Liver (tissue), 9 donors: ENCODE data around the gene CFAP90. TPM values are rescaled to one million over a fixed set of nuclear protein-coding genes. Genes with fewer than 3 reads are reported as not detected.

Experiments used
- DNase-seq: peaks from one replicate; pipeline ENCODE4 v3.0.0-alpha.2; 2017; ENCODE audit warnings: low spot score
- H3K27ac ChIP-seq, 2 donors: one replicate each; pipeline ENCODE4 v1.7.0; 2013; ENCODE audit warnings: inconsistent platforms in 2 of 2, low read length in 2 of 2, control low read depth in 1 of 2, low read depth in 1 of 2, mild to moderate bottlenecking in 1 of 2
- H3K27me3 ChIP-seq, 4 donors: one replicate each; pipeline versions ENCODE4 v1.6.1 to v1.7.0; 2013; ENCODE audit warnings: low read length in 3 of 4, inconsistent platforms in 1 of 4, mild to moderate bottlenecking in 1 of 4, moderate library complexity in 1 of 4; ENCODE audit not compliant: control insufficient read depth in 4 of 4, insufficient read depth in 4 of 4
- H3K36me3 ChIP-seq, 4 donors: one replicate each; pipeline versions ENCODE4 v1.6.1 to v1.7.0; 2013; ENCODE audit warnings: low read length in 3 of 4, mild to moderate bottlenecking in 3 of 4, low read depth in 1 of 4, moderate library complexity in 1 of 4; ENCODE audit not compliant: control insufficient read depth in 4 of 4, insufficient read depth in 3 of 4
- H3K4me1 ChIP-seq, 4 donors: one replicate each; pipeline versions ENCODE4 v1.6.1 to v1.7.0; 2013; ENCODE audit warnings: low read length in 3 of 4, mild to moderate bottlenecking in 3 of 4, moderate library complexity in 1 of 4; ENCODE audit not compliant: control insufficient read depth in 4 of 4, insufficient read depth in 4 of 4
- H3K4me3 ChIP-seq, 3 donors: one replicate each; pipeline versions ENCODE4 v1.6.1 to v1.7.0; 2013; ENCODE audit warnings: low read length in 3 of 3, control low read depth in 1 of 3, low read depth in 1 of 3, mild to moderate bottlenecking in 1 of 3
- H3K9ac ChIP-seq, 2 donors: one replicate each; pipeline ENCODE4 v1.7.0; 2013; ENCODE audit warnings: low read length in 2 of 2, mild to moderate bottlenecking in 2 of 2, moderate library complexity in 2 of 2, control low read depth in 1 of 2, low read depth in 1 of 2
- H3K9me3 ChIP-seq, 4 donors: one replicate each; pipeline versions ENCODE4 v1.6.1 to v1.7.0; 2013; ENCODE audit warnings: low read length in 3 of 4; ENCODE audit not compliant: control insufficient read depth in 4 of 4
- EGR1 ChIP-seq, 2 donors: IDR thresholded peaks; 2 replicates each; pipeline ENCODE4 v1.6.1; 2016 to 2018; ENCODE audit warnings: antibody characterized with exemption in 2 of 2, low read depth in 2 of 2
- FOXA2 ChIP-seq: IDR thresholded peaks from 2 replicates; pipeline ENCODE4 v1.6.1; 2016; ENCODE audit warnings: antibody characterized with exemption
- GABPA ChIP-seq, 2 donors: IDR thresholded peaks in 1 of 2; conservative IDR thresholded peaks in 1 of 2; 2 replicates each; pipeline ENCODE4 v1.6.1; 2016; ENCODE audit warnings: antibody characterized with exemption in 2 of 2, mild to moderate bottlenecking in 1 of 2, moderate library complexity in 1 of 2
- HNF4A ChIP-seq, 2 donors: conservative IDR thresholded peaks; 2 replicates each; pipeline ENCODE4 v1.6.1; 2016; ENCODE audit warnings: antibody characterized with exemption in 2 of 2, mild to moderate bottlenecking in 2 of 2
- JUND ChIP-seq, 2 donors: IDR thresholded peaks; 2 replicates each; pipeline ENCODE4 v1.6.1; 2016; ENCODE audit warnings: antibody characterized with exemption in 2 of 2
- MAX ChIP-seq: IDR thresholded peaks from 2 replicates; pipeline ENCODE4 v1.6.1; 2016; ENCODE audit warnings: antibody characterized with exemption
- RAD21 ChIP-seq, 2 donors: IDR thresholded peaks; 2 replicates each; pipeline ENCODE4 v1.6.1; 2016; ENCODE audit warnings: antibody characterized with exemption in 2 of 2, mild to moderate bottlenecking in 2 of 2
- REST ChIP-seq: IDR thresholded peaks from 2 replicates; pipeline ENCODE4 v1.6.1; 2016; ENCODE audit warnings: antibody characterized with exemption, mild to moderate bottlenecking
- RXRA ChIP-seq, 2 donors: IDR thresholded peaks; 2 replicates each; pipeline ENCODE4 v1.6.1; 2017 to 2018; ENCODE audit warnings: antibody characterized with exemption in 2 of 2, mild to moderate bottlenecking in 1 of 2
- SP1 ChIP-seq: IDR thresholded peaks from 2 replicates; pipeline ENCODE4 v1.6.1; 2018; ENCODE audit warnings: antibody characterized with exemption, mild to moderate bottlenecking
- TAF1 ChIP-seq: conservative IDR thresholded peaks from 2 replicates; pipeline ENCODE4 v1.6.1; 2016; ENCODE audit warnings: antibody characterized with exemption, mild to moderate bottlenecking
- YY1 ChIP-seq: IDR thresholded peaks from 2 replicates; pipeline ENCODE4 v1.6.1; 2016; ENCODE audit warnings: antibody characterized with exemption, mild to moderate bottlenecking
- ZBTB33 ChIP-seq: IDR thresholded peaks from 2 replicates; pipeline ENCODE4 v1.6.1; 2016; ENCODE audit warnings: antibody characterized with exemption
- WGBS: extraction: QIAGEN DNeasy Blood & Tissue Kit; methylation state at CpG from one replicate; pipeline ENCODE4 v1.1.7; 2013; 5-methylcytosine and 5-hydroxymethylcytosine counted together
- polyA plus RNA-seq, 2 donors: library from polyadenylated mRNA; stranded (reverse) in 1 of 2; unstranded in 1 of 2; fragments of 200-250 nt in 1 of 2; fragments of >200 nt in 1 of 2; fragmentation: Nextera tagmentation in 1 of 2; extraction: Ambion mirVana in 1 of 2; gene quantifications; one replicate each; pipeline versions ENCODE4 v1.2.1 to v1.2.3, GENCODE V29; 2013 to 2015
- total RNA-seq, 2 donors: library from RNA; depleted of rRNA; stranded (reverse); fragments of >200 nt; gene quantifications; one replicate each; pipeline ENCODE4 v1.2.3, GENCODE V29; 2014
- TF ChIP-seq, protein P1 (sequence below): IDR thresholded peaks from 2 replicates; pipeline ENCODE4 v1.6.1; 2016; ENCODE audit warnings: antibody characterized with exemption
- TF ChIP-seq, protein P2 (sequence below): fragments of 150-350 bp; IDR thresholded peaks from 2 replicates; pipeline ENCODE4 v1.5.1; 2017; ENCODE audit warnings: improper control_type of control experiment, low read depth, low read length; ENCODE audit not compliant: missing input control
- donor health status: healthy.
- donor health status: healthy.
- donor health status: healthy.
- donor health status: healthy.
- donor health status: healthy.

Gene CFAP90
- total and polyA plus RNA-seq, 4 donors, result 0.42 to 1.0 (median 0.59) TPM

GRCh38 chr5:7875151-7875550 lies 24.2 kb upstream of the CFAP90 start:
- Histone ChIP-seq H3K27ac (no peak overlapping the region), H3K36me3 (peaks cover 7 to 22% (median 18%) of the 10 kb centered on the region in 4 donors), H3K27me3 (no peaks in the 10 kb centered on the region), H3K9me3 (peaks cover 0 to 4% (median 0%) of the 10 kb centered on the region in 4 donors), H3K4me1 (peaks cover 6 to 44% (median 28%) of the 10 kb centered on the region in 4 donors), H3K9ac (no peak overlapping the region), H3K4me3 (no peak overlapping the region)
- no peak for DNase-seq
- TF ChIP-seq YY1 (no peak), MAX (no peak), ZBTB33 (no peak)
- 97% methylated on average over 4 of the region's 4 CpGs for WGBS

DNA sequence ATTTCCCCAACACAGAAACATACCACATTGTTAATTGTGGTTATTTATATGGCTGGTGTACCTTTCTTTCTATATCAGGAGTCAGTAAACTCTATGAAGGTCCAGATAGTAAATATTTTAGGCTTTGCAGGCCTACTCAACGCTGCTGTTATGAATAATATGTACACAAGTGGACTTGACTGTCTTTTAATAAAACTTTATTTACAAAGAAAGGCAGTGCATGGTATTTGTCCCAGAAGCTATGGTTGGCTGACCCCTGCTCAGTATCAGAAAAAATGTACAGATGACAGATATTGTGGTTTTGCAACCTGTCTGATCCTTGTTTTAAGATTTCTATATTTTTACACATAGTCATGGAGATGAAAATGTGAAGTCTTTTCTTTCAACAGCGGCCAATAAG lies 23.7 kb upstream of the CFAP90 start:
- H3K9ac ChIP-seq, result no peak overlapping the region
- H3K4me3 ChIP-seq, result no peak overlapping the region
- peaks cover 3 to 44% (median 31%) of the 10 kb centered on the region in 4 donors for H3K4me1 ChIP-seq
- no peaks in the 10 kb centered on the region for H3K27me3 ChIP-seq
- peaks cover 0 to 2% (median 0%) of the 10 kb centered on the region in 4 donors for H3K9me3 ChIP-seq
- H3K27ac ChIP-seq, result no peak overlapping the region
- WGBS, result 96% methylated on average over 2 of the region's 2 CpGs
- peaks cover 5 to 20% (median 16%) of the 10 kb centered on the region in 4 donors for H3K36me3 ChIP-seq
- no peak for DNase-seq
- TF ChIP-seq JUND (IDR thresholded peaks at IDR 0.05) (no peak), HNF4A (conservative IDR thresholded peaks at IDR 0.05) (no peak), REST (no peak), GABPA (IDR thresholded peaks at IDR 0.05 in 1 of 2, conservative IDR thresholded peaks at IDR 0.05 in 1 of 2) (no peak), TAF1 (no peak), SP1 (no peak), FOXA2 (no peak), RAD21 (IDR thresholded peaks at IDR 0.05) (no peak), MAX (no peak), EGR1 (IDR thresholded peaks at IDR 0.05; ENCODE audit: low read depth in 2 of 2) (no peak), RXRA (IDR thresholded peaks at IDR 0.05) (no peak)
- TF ChIP-seq, protein P1, sequence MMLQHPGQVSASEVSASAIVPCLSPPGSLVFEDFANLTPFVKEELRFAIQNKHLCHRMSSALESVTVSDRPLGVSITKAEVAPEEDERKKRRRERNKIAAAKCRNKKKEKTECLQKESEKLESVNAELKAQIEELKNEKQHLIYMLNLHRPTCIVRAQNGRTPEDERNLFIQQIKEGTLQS, result no peak
- TF ChIP-seq, protein P2, sequence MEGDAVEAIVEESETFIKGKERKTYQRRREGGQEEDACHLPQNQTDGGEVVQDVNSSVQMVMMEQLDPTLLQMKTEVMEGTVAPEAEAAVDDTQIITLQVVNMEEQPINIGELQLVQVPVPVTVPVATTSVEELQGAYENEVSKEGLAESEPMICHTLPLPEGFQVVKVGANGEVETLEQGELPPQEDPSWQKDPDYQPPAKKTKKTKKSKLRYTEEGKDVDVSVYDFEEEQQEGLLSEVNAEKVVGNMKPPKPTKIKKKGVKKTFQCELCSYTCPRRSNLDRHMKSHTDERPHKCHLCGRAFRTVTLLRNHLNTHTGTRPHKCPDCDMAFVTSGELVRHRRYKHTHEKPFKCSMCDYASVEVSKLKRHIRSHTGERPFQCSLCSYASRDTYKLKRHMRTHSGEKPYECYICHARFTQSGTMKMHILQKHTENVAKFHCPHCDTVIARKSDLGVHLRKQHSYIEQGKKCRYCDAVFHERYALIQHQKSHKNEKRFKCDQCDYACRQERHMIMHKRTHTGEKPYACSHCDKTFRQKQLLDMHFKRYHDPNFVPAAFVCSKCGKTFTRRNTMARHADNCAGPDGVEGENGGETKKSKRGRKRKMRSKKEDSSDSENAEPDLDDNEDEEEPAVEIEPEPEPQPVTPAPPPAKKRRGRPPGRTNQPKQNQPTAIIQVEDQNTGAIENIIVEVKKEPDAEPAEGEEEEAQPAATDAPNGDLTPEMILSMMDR, result no peak
